ENCODE measurements around the gene OOSP1. TPM values are rescaled to one million over a fixed set of nuclear protein-coding genes. Genes with fewer than 3 reads are reported as not detected.
A peak's percentile ranks its signal among the peaks of the same experiment; 100 is the strongest.

The OOSP1 gene
- polyA plus RNA-seq, 3 donors: not detected

DNA sequence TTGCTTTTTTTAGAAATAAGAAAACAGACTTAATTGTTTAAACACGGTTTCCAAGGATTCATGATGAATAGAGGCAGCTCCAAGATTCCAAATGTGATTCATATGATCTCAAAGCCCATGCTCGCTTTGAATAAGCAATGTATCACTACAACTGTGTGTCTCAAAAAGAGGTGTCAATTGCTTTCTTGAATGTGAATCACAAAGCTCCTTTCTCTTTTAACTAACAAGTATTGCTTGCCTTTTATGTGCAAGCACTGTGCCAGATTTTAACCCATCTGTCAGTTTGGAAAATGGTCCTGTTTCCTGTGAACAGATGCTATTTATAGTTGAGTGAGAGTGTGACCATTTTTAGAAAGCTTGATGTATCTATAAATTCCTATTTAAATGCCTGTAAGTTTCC is 6.5 kb downstream of the OOSP1 start:
- Mint-ChIP-seq H3K36me3 (no peaks in the 10 kb centered on the region), H3K4me1 (peaks cover 5% of the 10 kb centered on the region), H3K4me3 (no peak overlapping the region), H3K27ac (no peak overlapping the region), H3K9me3 (peaks cover 0 to 13% (median 8%) of the 10 kb centered on the region in 7 donors), H3K27me3 (ENCODE audit: low read depth in 3 of 3) (peaks cover 0 to under 1% (median 0%) of the 10 kb centered on the region in 3 donors)
- TF ChIP-seq, protein P1, sequence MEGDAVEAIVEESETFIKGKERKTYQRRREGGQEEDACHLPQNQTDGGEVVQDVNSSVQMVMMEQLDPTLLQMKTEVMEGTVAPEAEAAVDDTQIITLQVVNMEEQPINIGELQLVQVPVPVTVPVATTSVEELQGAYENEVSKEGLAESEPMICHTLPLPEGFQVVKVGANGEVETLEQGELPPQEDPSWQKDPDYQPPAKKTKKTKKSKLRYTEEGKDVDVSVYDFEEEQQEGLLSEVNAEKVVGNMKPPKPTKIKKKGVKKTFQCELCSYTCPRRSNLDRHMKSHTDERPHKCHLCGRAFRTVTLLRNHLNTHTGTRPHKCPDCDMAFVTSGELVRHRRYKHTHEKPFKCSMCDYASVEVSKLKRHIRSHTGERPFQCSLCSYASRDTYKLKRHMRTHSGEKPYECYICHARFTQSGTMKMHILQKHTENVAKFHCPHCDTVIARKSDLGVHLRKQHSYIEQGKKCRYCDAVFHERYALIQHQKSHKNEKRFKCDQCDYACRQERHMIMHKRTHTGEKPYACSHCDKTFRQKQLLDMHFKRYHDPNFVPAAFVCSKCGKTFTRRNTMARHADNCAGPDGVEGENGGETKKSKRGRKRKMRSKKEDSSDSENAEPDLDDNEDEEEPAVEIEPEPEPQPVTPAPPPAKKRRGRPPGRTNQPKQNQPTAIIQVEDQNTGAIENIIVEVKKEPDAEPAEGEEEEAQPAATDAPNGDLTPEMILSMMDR (IDR thresholded peaks at IDR 0.05): no peak
- Histone ChIP-seq H3K36me3 (replicated peaks in 1 of 2; ENCODE audit: control insufficient read depth in 1 of 2, insufficient read depth in 2 of 2, low read length in 2 of 2) (no peaks in the 10 kb centered on the region), H3K79me2 (ENCODE audit: insufficient read depth, low read length) (no peaks in the 10 kb centered on the region), H2AFZ (ENCODE audit: insufficient read depth, low read depth, low read length, poor library complexity, severe bottlenecking) (peak overlapping the region; percentile 6), H3K27ac (ENCODE audit: low read depth in 1 of 2, low read length in 2 of 2) (no peak overlapping the region), H3K9ac (ENCODE audit: insufficient read depth, low read length, poor library complexity, severe bottlenecking) (no peak overlapping the region), H3K4me1 (ENCODE audit: control insufficient read depth in 1 of 2, insufficient read depth in 2 of 2, low read length in 2 of 2) (peaks cover 0 to 2% of the 10 kb centered on the region in 2 donors), H3K9me3 (replicated peaks in 1 of 2; ENCODE audit: control insufficient read depth in 1 of 2, insufficient read depth in 1 of 2, low read length in 2 of 2) (peaks cover 0 to 4% of the 10 kb centered on the region in 2 donors), H3K4me3 (replicated peaks in 1 of 3; ENCODE audit: low read depth in 2 of 3, low read length in 3 of 3) (no peak overlapping the region), H4K20me1 (ENCODE audit: insufficient read depth, low read length) (no peaks in the 10 kb centered on the region), H3K4me2 (replicated peaks; ENCODE audit: extremely low read depth, low read length, poor library complexity, severe bottlenecking) (no peak overlapping the region), H3K27me3 (ENCODE audit: control insufficient read depth in 2 of 2, insufficient read depth in 2 of 2, low read length in 2 of 2) (no peaks in the 10 kb centered on the region)
- DNase-seq: no peak
- intact Hi-C loops (cut with micrococcal nuclease): no loop called here
- no CpG with 5 or more reads among the region's 2 CpGs for WGBS (ENCODE audit: insufficient coverage)

GRCh38 chr11:59953463-59954218 is 15.4 kb downstream of the OOSP1 start:
- Histone ChIP-seq H3K4me3 (replicated peaks in 1 of 3; ENCODE audit: low read depth in 2 of 3, low read length in 3 of 3) (no peak overlapping the region), H4K20me1 (ENCODE audit: insufficient read depth, low read length) (no peaks in the 10 kb centered on the region), H3K4me1 (ENCODE audit: control insufficient read depth in 1 of 2, insufficient read depth in 2 of 2, low read length in 2 of 2) (no peaks in the 10 kb centered on the region), H3K9me3 (replicated peaks in 1 of 2; ENCODE audit: control insufficient read depth in 1 of 2, insufficient read depth in 1 of 2, low read length in 2 of 2) (no peaks in the 10 kb centered on the region), H3K36me3 (replicated peaks in 1 of 2; ENCODE audit: control insufficient read depth in 1 of 2, insufficient read depth in 2 of 2, low read length in 2 of 2) (no peaks in the 10 kb centered on the region), H2AFZ (ENCODE audit: insufficient read depth, low read depth, low read length, poor library complexity, severe bottlenecking) (no peak overlapping the region), H3K27me3 (ENCODE audit: control insufficient read depth in 2 of 2, insufficient read depth in 2 of 2, low read length in 2 of 2) (no peaks in the 10 kb centered on the region), H3K79me2 (ENCODE audit: insufficient read depth, low read length) (no peaks in the 10 kb centered on the region), H3K27ac (ENCODE audit: low read depth in 1 of 2, low read length in 2 of 2) (no peak overlapping the region), H3K4me2 (replicated peaks; ENCODE audit: extremely low read depth, low read length, poor library complexity, severe bottlenecking) (no peak overlapping the region), H3K9ac (ENCODE audit: insufficient read depth, low read length, poor library complexity, severe bottlenecking) (no peak overlapping the region)
- TF ChIP-seq, protein P1 (IDR thresholded peaks at IDR 0.05): no peak
- peaks cover 0 to 2% (median 0%) of the 10 kb centered on the region in 7 donors for H3K9me3 Mint-ChIP-seq
- H3K4me1 Mint-ChIP-seq: no peaks in the 10 kb centered on the region
- H3K27ac Mint-ChIP-seq: no peak overlapping the region
- H3K4me3 Mint-ChIP-seq: no peak overlapping the region
- intact Hi-C loops (cut with micrococcal nuclease): no loop called here
- DNase-seq: no peak
- WGBS (ENCODE audit: insufficient coverage): 100% methylated on average over 1 of the region's 4 CpGs
- H3K27me3 Mint-ChIP-seq (ENCODE audit: low read depth in 3 of 3): peaks cover 0 to 2% (median 0%) of the 10 kb centered on the region in 3 donors
- no peaks in the 10 kb centered on the region for H3K36me3 Mint-ChIP-seq

Measured in CD14-positive monocyte (primary cell).